ENCODE data around the gene CALCB.

DNA sequence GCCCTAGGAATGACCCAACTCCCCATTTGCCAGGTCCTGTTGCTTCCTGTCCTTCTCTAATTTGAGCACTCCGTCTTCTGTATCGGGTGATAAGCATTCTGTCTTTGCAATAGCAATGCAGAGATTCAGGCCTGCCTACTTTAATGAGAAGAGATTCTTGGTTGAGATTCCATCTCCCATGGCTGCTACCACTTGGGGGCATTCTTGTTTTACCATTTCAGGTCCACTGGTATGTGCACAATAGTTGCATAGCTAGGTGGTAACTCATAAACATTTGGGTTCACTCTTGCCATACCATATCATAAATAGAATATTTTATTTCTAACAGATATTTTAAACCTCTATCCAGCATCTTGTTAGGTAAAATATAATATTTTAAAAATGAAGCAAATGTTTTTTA is 34.4 kb upstream of the CALCB start:
- TF ChIP-seq RCOR1 (IDR thresholded peaks at IDR 0.05; ENCODE audit: insufficient replicate concordance, low read length) (no peak), POLR2A (IDR thresholded peaks at IDR 0.05; ENCODE audit: low read depth, low read length) (no peak), SMC3 (IDR thresholded peaks at IDR 0.05; ENCODE audit: low read depth, low read length) (peak; percentile 22; the same call in 1 of the 2 replicates), FOS (IDR thresholded peaks at IDR 0.05; ENCODE audit: low read depth, low read length) (no peak)
- TF ChIP-seq, protein P1, sequence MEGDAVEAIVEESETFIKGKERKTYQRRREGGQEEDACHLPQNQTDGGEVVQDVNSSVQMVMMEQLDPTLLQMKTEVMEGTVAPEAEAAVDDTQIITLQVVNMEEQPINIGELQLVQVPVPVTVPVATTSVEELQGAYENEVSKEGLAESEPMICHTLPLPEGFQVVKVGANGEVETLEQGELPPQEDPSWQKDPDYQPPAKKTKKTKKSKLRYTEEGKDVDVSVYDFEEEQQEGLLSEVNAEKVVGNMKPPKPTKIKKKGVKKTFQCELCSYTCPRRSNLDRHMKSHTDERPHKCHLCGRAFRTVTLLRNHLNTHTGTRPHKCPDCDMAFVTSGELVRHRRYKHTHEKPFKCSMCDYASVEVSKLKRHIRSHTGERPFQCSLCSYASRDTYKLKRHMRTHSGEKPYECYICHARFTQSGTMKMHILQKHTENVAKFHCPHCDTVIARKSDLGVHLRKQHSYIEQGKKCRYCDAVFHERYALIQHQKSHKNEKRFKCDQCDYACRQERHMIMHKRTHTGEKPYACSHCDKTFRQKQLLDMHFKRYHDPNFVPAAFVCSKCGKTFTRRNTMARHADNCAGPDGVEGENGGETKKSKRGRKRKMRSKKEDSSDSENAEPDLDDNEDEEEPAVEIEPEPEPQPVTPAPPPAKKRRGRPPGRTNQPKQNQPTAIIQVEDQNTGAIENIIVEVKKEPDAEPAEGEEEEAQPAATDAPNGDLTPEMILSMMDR (conservative IDR thresholded peaks at IDR 0.05; ENCODE audit: low read depth, low read length), result peak; percentile 30
- TF ChIP-seq, protein P2, sequence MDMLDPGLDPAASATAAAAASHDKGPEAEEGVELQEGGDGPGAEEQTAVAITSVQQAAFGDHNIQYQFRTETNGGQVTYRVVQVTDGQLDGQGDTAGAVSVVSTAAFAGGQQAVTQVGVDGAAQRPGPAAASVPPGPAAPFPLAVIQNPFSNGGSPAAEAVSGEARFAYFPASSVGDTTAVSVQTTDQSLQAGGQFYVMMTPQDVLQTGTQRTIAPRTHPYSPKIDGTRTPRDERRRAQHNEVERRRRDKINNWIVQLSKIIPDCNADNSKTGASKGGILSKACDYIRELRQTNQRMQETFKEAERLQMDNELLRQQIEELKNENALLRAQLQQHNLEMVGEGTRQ (IDR thresholded peaks at IDR 0.05; ENCODE audit: low read depth, low read length), result no peak
